ENCODE measurements around the gene ADGRB2.
A peak's percentile ranks its signal among the peaks of the same experiment; 100 is the strongest.

ADGRB2 gene

GRCh38 chr1:31764312-31765040 lies at the start of gene ADGRB2:
Gene ADGRB2 (minus strand): TSS chr1:31764340. CDS start chr1:31757221, 7,119 bp downstream.
- DNase-seq: peak in 1 of 2 donors; percentile 28

- DNase-seq: no peak
These were observed 48.2 kb upstream of the ADGRB2 start for GRCh38 chr1:31812158-31812829.

- DNase-seq: no peak
These were observed 47.5 kb upstream of the ADGRB2 start for GRCh38 chr1:31811605-31812004.

GRCh38 chr1:31809698-31810097 lies 45.6 kb upstream of the ADGRB2 start:
- no peak for DNase-seq

- DNase-seq: no peak
These were observed 43.3 kb upstream of the ADGRB2 start for GRCh38 chr1:31807273-31808048.

- no peak for DNase-seq
These were observed 41.2 kb upstream of the ADGRB2 start for GRCh38 chr1:31805318-31805717.

GRCh38 chr1:31804098-31804497 lies 40.0 kb upstream of the ADGRB2 start:
- DNase-seq: no peak

GRCh38 chr1:31803610-31804009 lies 39.5 kb upstream of the ADGRB2 start:
- no peak for DNase-seq

GRCh38 chr1:31802190-31803150 lies 38.3 kb upstream of the ADGRB2 start:
- DNase-seq: no peak

- no peak for DNase-seq
These were observed 37.3 kb upstream of the ADGRB2 start for GRCh38 chr1:31801458-31801857.

- DNase-seq: no peak
These were observed 36.5 kb upstream of the ADGRB2 start for GRCh38 chr1:31800674-31800967.

GRCh38 chr1:31799895-31800673 lies 35.9 kb upstream of the ADGRB2 start:
- DNase-seq: no peak

- DNase-seq: no peak
These were observed 35.2 kb upstream of the ADGRB2 start for GRCh38 chr1:31799196-31799894.

- no peak for DNase-seq
These were observed 34.5 kb upstream of the ADGRB2 start for GRCh38 chr1:31798433-31799195.

GRCh38 chr1:31798086-31798432 lies 33.9 kb upstream of the ADGRB2 start:
- no peak for DNase-seq

GRCh38 chr1:31797216-31797615 lies 33.1 kb upstream of the ADGRB2 start:
- no peak for DNase-seq

GRCh38 chr1:31796707-31797106 lies 32.6 kb upstream of the ADGRB2 start:
- no peak for DNase-seq

- no peak for DNase-seq
These were observed 31.9 kb upstream of the ADGRB2 start for GRCh38 chr1:31795801-31796621.

- DNase-seq: no peak
These were observed 31.0 kb upstream of the ADGRB2 start for GRCh38 chr1:31795096-31795675.
